ENCODE measurements around the gene CLIC5. TPM values are rescaled to one million over a fixed set of nuclear protein-coding genes. Genes with fewer than 3 reads are reported as not detected.

The CLIC5 gene
- polyA plus RNA-seq, 1 donor: 111 TPM

GRCh38 chr6:45896783-45897441 is 118.7 kb downstream of the CLIC5 start:
- no peak for DNase-seq
- 100% methylated on average over 1 of the region's 6 CpGs for WGBS (ENCODE audit: insufficient coverage, low lambda C conversion rate)
- Histone ChIP-seq H3K27me3 (ENCODE audit: control insufficient read depth, insufficient read depth, low read length) (no peaks in the 10 kb centered on the region), H3K4me1 (ENCODE audit: control insufficient read depth, insufficient read depth, low read length) (no peaks in the 10 kb centered on the region), H3K27ac (ENCODE audit: low read length) (no peak overlapping the region), H3K36me3 (ENCODE audit: control insufficient read depth, insufficient read depth, low read length) (peaks cover 11% of the 10 kb centered on the region), H3K9me3 (ENCODE audit: control insufficient read depth, low read depth, low read length) (no peaks in the 10 kb centered on the region), H3K4me3 (ENCODE audit: low read length) (no peak overlapping the region)

GRCh38 chr6:45895569-45895968 is 120.1 kb downstream of the CLIC5 start:
- WGBS (ENCODE audit: insufficient coverage, low lambda C conversion rate): no CpG with 5 or more reads among the region's 5 CpGs
- DNase-seq: no peak
- peaks cover 4% of the 10 kb centered on the region for H3K36me3 ChIP-seq (ENCODE audit: control insufficient read depth, insufficient read depth, low read length)

GRCh38 chr6:45892696-45893245 is 122.9 kb downstream of the CLIC5 start:
- Histone ChIP-seq H3K4me3 (ENCODE audit: low read length) (no peak overlapping the region), H3K9me3 (ENCODE audit: control insufficient read depth, low read depth, low read length) (no peaks in the 10 kb centered on the region), H3K36me3 (ENCODE audit: control insufficient read depth, insufficient read depth, low read length) (no peaks in the 10 kb centered on the region), H3K27me3 (ENCODE audit: control insufficient read depth, insufficient read depth, low read length) (no peaks in the 10 kb centered on the region), H3K4me1 (ENCODE audit: control insufficient read depth, insufficient read depth, low read length) (no peaks in the 10 kb centered on the region), H3K27ac (ENCODE audit: low read length) (no peak overlapping the region)
- no peak for DNase-seq
- WGBS (ENCODE audit: insufficient coverage, low lambda C conversion rate): no CpG with 5 or more reads among the region's 4 CpGs

More at GRCh38 chr6:45895569-45895968, 120.1 kb downstream of the CLIC5 start:
- H3K27me3 ChIP-seq (ENCODE audit: control insufficient read depth, insufficient read depth, low read length): no peaks in the 10 kb centered on the region
- no peaks in the 10 kb centered on the region for H3K4me1 ChIP-seq (ENCODE audit: control insufficient read depth, insufficient read depth, low read length)
- no peak overlapping the region for H3K27ac ChIP-seq (ENCODE audit: low read length)
- no peaks in the 10 kb centered on the region for H3K9me3 ChIP-seq (ENCODE audit: control insufficient read depth, low read depth, low read length)
- no peak overlapping the region for H3K4me3 ChIP-seq (ENCODE audit: low read length)

- no peak for DNase-seq
- WGBS (ENCODE audit: insufficient coverage, low lambda C conversion rate): no CpG with 5 or more reads among the region's 2 CpGs
- no peak overlapping the region for H3K27ac ChIP-seq (ENCODE audit: low read length)
- H3K9me3 ChIP-seq (ENCODE audit: control insufficient read depth, low read depth, low read length): no peaks in the 10 kb centered on the region
- no peaks in the 10 kb centered on the region for H3K36me3 ChIP-seq (ENCODE audit: control insufficient read depth, insufficient read depth, low read length)
- H3K27me3 ChIP-seq (ENCODE audit: control insufficient read depth, insufficient read depth, low read length): no peaks in the 10 kb centered on the region
- H3K4me3 ChIP-seq (ENCODE audit: low read length): no peak overlapping the region
- no peaks in the 10 kb centered on the region for H3K4me1 ChIP-seq (ENCODE audit: control insufficient read depth, insufficient read depth, low read length)
Observed at GRCh38 chr6:45892196-45892595, 123.5 kb downstream of the CLIC5 start.

GRCh38 chr6:45886776-45887175 is 128.9 kb downstream of the CLIC5 start:
- Histone ChIP-seq H3K4me1 (ENCODE audit: control insufficient read depth, insufficient read depth, low read length) (no peaks in the 10 kb centered on the region), H3K27ac (ENCODE audit: low read length) (no peak overlapping the region), H3K4me3 (ENCODE audit: low read length) (no peak overlapping the region), H3K9me3 (ENCODE audit: control insufficient read depth, low read depth, low read length) (no peaks in the 10 kb centered on the region), H3K27me3 (ENCODE audit: control insufficient read depth, insufficient read depth, low read length) (no peaks in the 10 kb centered on the region), H3K36me3 (ENCODE audit: control insufficient read depth, insufficient read depth, low read length) (no peaks in the 10 kb centered on the region)
- no CpG with 5 or more reads among the region's 2 CpGs for WGBS (ENCODE audit: insufficient coverage, low lambda C conversion rate)
- no peak for DNase-seq

- no peaks in the 10 kb centered on the region for H3K27me3 ChIP-seq (ENCODE audit: control insufficient read depth, insufficient read depth, low read length)
- no peak overlapping the region for H3K4me3 ChIP-seq (ENCODE audit: low read length)
- WGBS (ENCODE audit: insufficient coverage, low lambda C conversion rate): no CpG with 5 or more reads among the region's 4 CpGs
- no peak for DNase-seq
- H3K36me3 ChIP-seq (ENCODE audit: control insufficient read depth, insufficient read depth, low read length): no peaks in the 10 kb centered on the region
- no peaks in the 10 kb centered on the region for H3K9me3 ChIP-seq (ENCODE audit: control insufficient read depth, low read depth, low read length)
- H3K27ac ChIP-seq (ENCODE audit: low read length): no peak overlapping the region
- peaks cover 15% of the 10 kb centered on the region for H3K4me1 ChIP-seq (ENCODE audit: control insufficient read depth, insufficient read depth, low read length)
Observed at GRCh38 chr6:45884336-45884735, 131.3 kb downstream of the CLIC5 start.

- H3K4me3 ChIP-seq (ENCODE audit: low read length): no peak overlapping the region
- no peak overlapping the region for H3K27ac ChIP-seq (ENCODE audit: low read length)
- H3K9me3 ChIP-seq (ENCODE audit: control insufficient read depth, low read depth, low read length): no peaks in the 10 kb centered on the region
- DNase-seq: no peak
- WGBS (ENCODE audit: insufficient coverage, low lambda C conversion rate): no CpG with 5 or more reads among the region's 2 CpGs
- H3K4me1 ChIP-seq (ENCODE audit: control insufficient read depth, insufficient read depth, low read length): peaks cover 18% of the 10 kb centered on the region
- H3K27me3 ChIP-seq (ENCODE audit: control insufficient read depth, insufficient read depth, low read length): no peaks in the 10 kb centered on the region
- no peaks in the 10 kb centered on the region for H3K36me3 ChIP-seq (ENCODE audit: control insufficient read depth, insufficient read depth, low read length)
Observed at GRCh38 chr6:45882671-45883070, 133.0 kb downstream of the CLIC5 start.

GRCh38 chr6:45881705-45882467 is 133.8 kb downstream of the CLIC5 start:
- no peak overlapping the region for H3K27ac ChIP-seq (ENCODE audit: low read length)
- H3K27me3 ChIP-seq (ENCODE audit: control insufficient read depth, insufficient read depth, low read length): no peaks in the 10 kb centered on the region
- no peak for DNase-seq
- H3K4me3 ChIP-seq (ENCODE audit: low read length): no peak overlapping the region
- no CpG with 5 or more reads among the region's 3 CpGs for WGBS (ENCODE audit: insufficient coverage, low lambda C conversion rate)
- H3K36me3 ChIP-seq (ENCODE audit: control insufficient read depth, insufficient read depth, low read length): no peaks in the 10 kb centered on the region
- peaks cover 18% of the 10 kb centered on the region for H3K4me1 ChIP-seq (ENCODE audit: control insufficient read depth, insufficient read depth, low read length)
- H3K9me3 ChIP-seq (ENCODE audit: control insufficient read depth, low read depth, low read length): no peaks in the 10 kb centered on the region

- Histone ChIP-seq H3K36me3 (ENCODE audit: control insufficient read depth, insufficient read depth, low read length) (no peaks in the 10 kb centered on the region), H3K4me1 (ENCODE audit: control insufficient read depth, insufficient read depth, low read length) (peaks cover 18% of the 10 kb centered on the region), H3K27ac (ENCODE audit: low read length) (peak overlapping the region; percentile 7), H3K9me3 (ENCODE audit: control insufficient read depth, low read depth, low read length) (no peaks in the 10 kb centered on the region), H3K4me3 (ENCODE audit: low read length) (no peak overlapping the region), H3K27me3 (ENCODE audit: control insufficient read depth, insufficient read depth, low read length) (no peaks in the 10 kb centered on the region)
- WGBS (ENCODE audit: insufficient coverage, low lambda C conversion rate): 56% methylated on average over 3 of the region's 6 CpGs
- no peak for DNase-seq
Observed at GRCh38 chr6:45880676-45881075, 135.0 kb downstream of the CLIC5 start.

GRCh38 chr6:45880159-45880558 is 135.5 kb downstream of the CLIC5 start:
- Histone ChIP-seq H3K9me3 (ENCODE audit: control insufficient read depth, low read depth, low read length) (no peaks in the 10 kb centered on the region), H3K4me1 (ENCODE audit: control insufficient read depth, insufficient read depth, low read length) (peaks cover 18% of the 10 kb centered on the region), H3K4me3 (ENCODE audit: low read length) (no peak overlapping the region), H3K27me3 (ENCODE audit: control insufficient read depth, insufficient read depth, low read length) (no peaks in the 10 kb centered on the region), H3K36me3 (ENCODE audit: control insufficient read depth, insufficient read depth, low read length) (no peaks in the 10 kb centered on the region), H3K27ac (ENCODE audit: low read length) (peak overlapping the region; percentile 7)
- no CpG with 5 or more reads among the region's 5 CpGs for whole genome bisulfite sequencing (ENCODE audit: insufficient coverage, low lambda C conversion rate)
- DNase-seq: peak; percentile 84 to 95

All from large intestine (tissue), 3 donors.